ENCODE results near the gene S100A6.

GRCh38 chr1:153546796-153547559 lies 11.2 kb upstream of the S100A6 start:
- TF ChIP-seq CTCF (conservative IDR thresholded peaks at IDR 0.05; ENCODE audit: low read depth, low read length) (no peak), EZH2 (IDR thresholded peaks at IDR 0.05; ENCODE audit: borderline replicate concordance, low read depth, low read length, poor library complexity, severe bottlenecking) (no peak)
